GM21381 (cell line): ENCODE measurements around the gene CTNS.

Experiments
- ATAC-seq: cut with Tn5 transposase; IDR thresholded peaks from one replicate; pipeline ENCODE4 v1.9.1; 2021; ENCODE audit warnings: mild to moderate bottlenecking, moderate library complexity; ENCODE audit not compliant: unreplicated experiment

CTNS gene

DNA sequence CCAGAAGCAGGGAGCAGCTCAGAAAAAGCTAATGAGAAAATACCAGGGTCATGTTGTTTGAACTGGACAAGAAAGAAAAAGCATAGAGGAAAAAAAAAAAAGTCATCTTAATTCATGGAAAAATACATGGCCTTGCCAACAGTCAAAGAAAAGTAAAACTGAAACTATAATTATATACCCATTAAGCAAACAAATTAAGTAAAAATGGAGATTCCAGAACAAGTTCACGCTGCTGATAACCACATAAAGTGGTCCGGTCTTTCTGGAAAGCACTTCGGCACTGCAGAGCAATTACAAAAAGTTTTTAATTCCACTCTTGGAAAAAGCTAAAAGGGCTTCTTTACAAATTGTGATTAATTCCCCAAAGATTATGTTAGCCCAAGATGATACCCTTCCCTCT lies 71.8 kb downstream of the CTNS start:
- no peak for ATAC-seq

DNA sequence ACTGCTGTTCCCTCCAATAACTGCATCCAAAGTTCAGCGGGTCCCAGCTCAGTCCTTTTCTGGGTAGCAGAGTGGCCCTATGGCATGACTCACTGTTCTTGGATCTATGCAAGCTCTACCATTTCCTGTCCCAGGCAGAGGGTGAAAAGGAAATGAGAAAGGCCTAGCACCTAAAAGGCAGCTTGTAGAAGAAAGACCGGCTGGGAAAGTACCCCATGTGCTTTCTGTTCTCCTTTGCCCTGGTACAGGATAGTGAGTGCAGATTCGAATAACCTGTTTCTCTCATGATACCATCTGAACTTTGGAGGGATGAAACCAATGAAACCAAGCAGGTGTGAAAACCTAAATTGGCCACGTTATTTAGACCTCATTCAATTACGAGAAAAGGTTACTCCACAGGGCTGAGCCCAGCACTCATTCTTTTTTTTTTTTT lies 74.4 kb downstream of the CTNS start:
- peak; percentile 88 for ATAC-seq
